Measurements from ENCODE around the gene ARRDC2. TPM values are rescaled to one million over a fixed set of nuclear protein-coding genes. Genes with fewer than 3 reads are reported as not detected.

Gene ARRDC2
- total RNA-seq, 3 donors from 2014 or later (not counting 1 experiment from before 2014, with no cell fraction given) = 110 to 131 (median 121) TPM

- Mint-ChIP-seq H3K4me1 (peaks cover 0 to 5% of the 10 kb centered on the region in 2 donors), H3K9me3 (no peaks in the 10 kb centered on the region), H3K4me3 (no peak overlapping the region), H3K27ac (no peak overlapping the region), H3K36me3 (no peaks in the 10 kb centered on the region), H3K27me3 (ENCODE audit: low read depth in 2 of 2) (peaks cover 28 to 29% of the 10 kb centered on the region in 2 donors)
- intact Hi-C loops (cut with micrococcal nuclease) = no loop called here
- ATAC-seq (no peak), DNase-seq (no peak)
- H3K27me3 ChIP-seq (ENCODE audit: control insufficient read depth, insufficient read depth, low read length) = peaks cover 15% of the 10 kb centered on the region
- no peak overlapping the region for H3K27ac ChIP-seq (ENCODE audit: low read length)
- H3K4me3 ChIP-seq (ENCODE audit: low read length) = no peak overlapping the region
- 88% methylated on average over 3 of the region's 4 CpGs for WGBS (ENCODE audit: insufficient coverage)
- H3K4me1 ChIP-seq (ENCODE audit: control insufficient read depth, insufficient read depth, low read length) = peaks cover 4% of the 10 kb centered on the region
- no peaks in the 10 kb centered on the region for H3K36me3 ChIP-seq (ENCODE audit: control insufficient read depth, insufficient read depth, low read length)
- no peaks in the 10 kb centered on the region for H3K9me3 ChIP-seq (ENCODE audit: control insufficient read depth, insufficient read depth, low read length)
- TF ChIP-seq CTCF (IDR thresholded peaks at IDR 0.05) = no peak
Observed at GRCh38 chr19:17968362-17968761, 39.6 kb upstream of the ARRDC2 start.

GRCh38 chr19:17969096-17969792 lies 38.7 kb upstream of the ARRDC2 start:
- intact Hi-C loops (cut with micrococcal nuclease) = no loop called here
- Histone ChIP-seq H3K4me3 (ENCODE audit: low read length) (no peak overlapping the region), H3K36me3 (ENCODE audit: control insufficient read depth, insufficient read depth, low read length) (no peaks in the 10 kb centered on the region), H3K4me1 (ENCODE audit: control insufficient read depth, insufficient read depth, low read length) (peaks cover 4% of the 10 kb centered on the region), H3K27ac (ENCODE audit: low read length) (no peak overlapping the region), H3K9me3 (ENCODE audit: control insufficient read depth, insufficient read depth, low read length) (no peaks in the 10 kb centered on the region), H3K27me3 (ENCODE audit: control insufficient read depth, insufficient read depth, low read length) (peaks cover 15% of the 10 kb centered on the region)
- ATAC-seq = no peak
- Mint-ChIP-seq H3K36me3 (no peaks in the 10 kb centered on the region), H3K9me3 (no peaks in the 10 kb centered on the region), H3K27me3 (ENCODE audit: low read depth in 2 of 2) (peaks cover 22 to 24% of the 10 kb centered on the region in 2 donors), H3K4me1 (peaks cover 0 to 5% of the 10 kb centered on the region in 2 donors), H3K4me3 (no peak overlapping the region), H3K27ac (no peak overlapping the region)
- no peak for TF ChIP-seq CTCF (IDR thresholded peaks at IDR 0.05)
- DNase-seq = no peak
- 92% methylated on average over 19 of the region's 19 CpGs for WGBS (ENCODE audit: insufficient coverage)

GRCh38 chr19:17972230-17972629 lies 35.7 kb upstream of the ARRDC2 start:
- H3K27ac Mint-ChIP-seq = no peak overlapping the region
- H3K4me1 ChIP-seq (ENCODE audit: control insufficient read depth, insufficient read depth, low read length) = peaks cover 2% of the 10 kb centered on the region
- H3K4me3 ChIP-seq (ENCODE audit: low read length) = no peak overlapping the region
- peaks cover 5 to 8% of the 10 kb centered on the region in 2 donors for H3K27me3 Mint-ChIP-seq (ENCODE audit: low read depth in 2 of 2)
- no peak for ATAC-seq
- WGBS (ENCODE audit: insufficient coverage) = 74% methylated on average over 1 of the region's 1 CpG
- no peaks in the 10 kb centered on the region for H3K9me3 Mint-ChIP-seq
- H3K36me3 Mint-ChIP-seq = no peaks in the 10 kb centered on the region
- no peaks in the 10 kb centered on the region for H3K4me1 Mint-ChIP-seq
- no peak for TF ChIP-seq CTCF (IDR thresholded peaks at IDR 0.05)
- no peak for DNase-seq
- H3K36me3 ChIP-seq (ENCODE audit: control insufficient read depth, insufficient read depth, low read length) = no peaks in the 10 kb centered on the region
- no peak overlapping the region for H3K27ac ChIP-seq (ENCODE audit: low read length)
- peaks cover 5% of the 10 kb centered on the region for H3K27me3 ChIP-seq (ENCODE audit: control insufficient read depth, insufficient read depth, low read length)
- H3K4me3 Mint-ChIP-seq = no peak overlapping the region
- no peaks in the 10 kb centered on the region for H3K9me3 ChIP-seq (ENCODE audit: control insufficient read depth, insufficient read depth, low read length)
- intact Hi-C loops (cut with micrococcal nuclease) = no loop called here

GRCh38 chr19:17973759-17974158 lies 34.2 kb upstream of the ARRDC2 start:
- Histone ChIP-seq H3K27me3 (ENCODE audit: control insufficient read depth, insufficient read depth, low read length) (no peaks in the 10 kb centered on the region), H3K4me1 (ENCODE audit: control insufficient read depth, insufficient read depth, low read length) (no peaks in the 10 kb centered on the region), H3K36me3 (ENCODE audit: control insufficient read depth, insufficient read depth, low read length) (no peaks in the 10 kb centered on the region), H3K27ac (ENCODE audit: low read length) (no peak overlapping the region), H3K4me3 (ENCODE audit: low read length) (no peak overlapping the region), H3K9me3 (ENCODE audit: control insufficient read depth, insufficient read depth, low read length) (no peaks in the 10 kb centered on the region)
- intact Hi-C loops (cut with micrococcal nuclease) = no loop called here
- H3K9me3 Mint-ChIP-seq = no peaks in the 10 kb centered on the region
- no peak for ATAC-seq
- no peaks in the 10 kb centered on the region for H3K36me3 Mint-ChIP-seq
- peaks cover 0 to 2% of the 10 kb centered on the region in 2 donors for H3K27me3 Mint-ChIP-seq (ENCODE audit: low read depth in 2 of 2)
- no peak overlapping the region for H3K4me3 Mint-ChIP-seq
- H3K27ac Mint-ChIP-seq = no peak overlapping the region
- WGBS (ENCODE audit: insufficient coverage) = 95% methylated on average over 23 of the region's 23 CpGs
- DNase-seq = no peak
- H3K4me1 Mint-ChIP-seq = no peaks in the 10 kb centered on the region
- TF ChIP-seq CTCF (IDR thresholded peaks at IDR 0.05) = no peak
